Measurements from ENCODE around the gene CDH4.

DNA sequence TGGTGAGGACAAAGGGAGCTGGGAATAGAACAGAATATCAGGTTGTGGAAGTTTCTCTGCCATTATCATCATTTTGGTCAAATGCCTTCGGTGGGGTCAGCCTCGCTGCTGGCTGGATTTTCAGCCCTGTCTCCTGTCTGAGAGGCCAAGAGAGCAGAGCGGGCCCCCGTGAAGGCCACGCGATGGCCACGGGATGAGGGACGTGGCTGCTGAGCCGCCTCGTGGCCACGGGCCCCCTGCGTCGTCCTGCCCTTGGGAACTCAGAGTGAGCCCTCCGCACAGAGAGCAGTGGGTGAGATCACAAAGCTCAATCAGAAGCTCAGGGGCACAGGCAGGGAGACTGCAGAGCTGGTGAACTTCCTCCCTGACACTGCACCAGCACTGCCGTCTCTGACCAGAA lies 363.7 kb downstream of the CDH4 start:
- TF ChIP-seq, protein P1, sequence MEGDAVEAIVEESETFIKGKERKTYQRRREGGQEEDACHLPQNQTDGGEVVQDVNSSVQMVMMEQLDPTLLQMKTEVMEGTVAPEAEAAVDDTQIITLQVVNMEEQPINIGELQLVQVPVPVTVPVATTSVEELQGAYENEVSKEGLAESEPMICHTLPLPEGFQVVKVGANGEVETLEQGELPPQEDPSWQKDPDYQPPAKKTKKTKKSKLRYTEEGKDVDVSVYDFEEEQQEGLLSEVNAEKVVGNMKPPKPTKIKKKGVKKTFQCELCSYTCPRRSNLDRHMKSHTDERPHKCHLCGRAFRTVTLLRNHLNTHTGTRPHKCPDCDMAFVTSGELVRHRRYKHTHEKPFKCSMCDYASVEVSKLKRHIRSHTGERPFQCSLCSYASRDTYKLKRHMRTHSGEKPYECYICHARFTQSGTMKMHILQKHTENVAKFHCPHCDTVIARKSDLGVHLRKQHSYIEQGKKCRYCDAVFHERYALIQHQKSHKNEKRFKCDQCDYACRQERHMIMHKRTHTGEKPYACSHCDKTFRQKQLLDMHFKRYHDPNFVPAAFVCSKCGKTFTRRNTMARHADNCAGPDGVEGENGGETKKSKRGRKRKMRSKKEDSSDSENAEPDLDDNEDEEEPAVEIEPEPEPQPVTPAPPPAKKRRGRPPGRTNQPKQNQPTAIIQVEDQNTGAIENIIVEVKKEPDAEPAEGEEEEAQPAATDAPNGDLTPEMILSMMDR (IDR thresholded peaks at IDR 0.05; ENCODE audit: insufficient read depth, low read depth, low read length): no peak
- no peak for TF ChIP-seq EZH2 (IDR thresholded peaks at IDR 0.05; ENCODE audit: insufficient read depth, low read length)

Measured in astrocyte (in vitro differentiated cells and primary cell).